PC-3 (cell line): ENCODE results near the gene ATL1.

Experiments used
- EZH2 ChIP-seq: fragments of 300-600 bp; sonication (generic); IDR thresholded peaks from one replicate; pipeline ENCODE4 v1.6.1; 2017; ENCODE audit warnings: antibody characterized with exemption, mild to moderate bottlenecking, low read length; ENCODE audit not compliant: unreplicated experiment
- EZH2phosphoT487 ChIP-seq: fragments of 300-600 bp; sonication (generic); IDR thresholded peaks from 2 replicates; pipeline ENCODE4 v1.6.1; 2018; ENCODE audit warnings: mild to moderate bottlenecking, antibody characterized with exemption, low read length, borderline replicate concordance
- TF ChIP-seq, protein P1 (sequence below): fragments of 300-600 bp; sonication (generic); conservative IDR thresholded peaks from 2 replicates; pipeline ENCODE4 v1.5.1; 2017; ENCODE audit warnings: antibody characterized with exemption, low read depth, mild to moderate bottlenecking, low read length

DNA sequence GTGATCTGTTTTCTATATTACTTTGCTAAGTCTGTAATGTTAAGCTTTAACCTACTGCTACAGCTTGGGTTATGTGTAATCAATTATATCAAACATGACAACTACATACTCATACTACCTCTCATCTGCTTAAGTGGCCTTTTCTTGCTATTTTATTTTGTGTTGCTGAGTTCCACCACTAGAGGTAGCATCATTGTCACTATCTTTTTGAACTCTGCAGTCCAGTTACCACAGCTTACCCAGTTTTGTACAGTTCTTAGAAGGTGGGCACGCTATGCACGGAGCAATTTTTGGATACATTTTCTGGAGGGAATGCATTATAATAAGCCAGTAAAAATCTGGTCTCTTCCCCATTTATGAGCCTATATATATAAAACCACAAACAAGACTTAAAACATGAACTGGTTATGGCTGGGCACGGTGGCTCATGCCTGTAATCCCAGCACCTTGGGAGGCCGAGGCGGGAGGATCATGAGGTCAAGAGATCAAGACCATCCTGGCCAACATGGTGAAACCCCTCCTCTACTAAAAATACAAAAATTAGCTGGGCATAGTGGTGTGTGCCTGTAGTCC is 59.7 kb downstream of the ATL1 start:
- TF ChIP-seq, protein P1, sequence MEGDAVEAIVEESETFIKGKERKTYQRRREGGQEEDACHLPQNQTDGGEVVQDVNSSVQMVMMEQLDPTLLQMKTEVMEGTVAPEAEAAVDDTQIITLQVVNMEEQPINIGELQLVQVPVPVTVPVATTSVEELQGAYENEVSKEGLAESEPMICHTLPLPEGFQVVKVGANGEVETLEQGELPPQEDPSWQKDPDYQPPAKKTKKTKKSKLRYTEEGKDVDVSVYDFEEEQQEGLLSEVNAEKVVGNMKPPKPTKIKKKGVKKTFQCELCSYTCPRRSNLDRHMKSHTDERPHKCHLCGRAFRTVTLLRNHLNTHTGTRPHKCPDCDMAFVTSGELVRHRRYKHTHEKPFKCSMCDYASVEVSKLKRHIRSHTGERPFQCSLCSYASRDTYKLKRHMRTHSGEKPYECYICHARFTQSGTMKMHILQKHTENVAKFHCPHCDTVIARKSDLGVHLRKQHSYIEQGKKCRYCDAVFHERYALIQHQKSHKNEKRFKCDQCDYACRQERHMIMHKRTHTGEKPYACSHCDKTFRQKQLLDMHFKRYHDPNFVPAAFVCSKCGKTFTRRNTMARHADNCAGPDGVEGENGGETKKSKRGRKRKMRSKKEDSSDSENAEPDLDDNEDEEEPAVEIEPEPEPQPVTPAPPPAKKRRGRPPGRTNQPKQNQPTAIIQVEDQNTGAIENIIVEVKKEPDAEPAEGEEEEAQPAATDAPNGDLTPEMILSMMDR = peak; percentile 89
- TF ChIP-seq EZH2 = no peak
- TF ChIP-seq EZH2phosphoT487 = no peak
